ENCODE data around the gene NOP56. TPM values are rescaled to one million over a fixed set of nuclear protein-coding genes. Genes with fewer than 3 reads are reported as not detected.
"Not testable (repeated sequence)": the region's sequence is repeated elsewhere in the genome, so short reads cannot be mapped to it uniquely, and the experiment has no call there.

Gene NOP56
- total RNA-seq, 1 donor from 2014 or later: 110 TPM

GRCh38 chr20:2684817-2685216 lies 32.4 kb downstream of the NOP56 start:
- DNase-seq (ENCODE audit: low read depth): not testable (repeated sequence)

GRCh38 chr20:2687514-2687913 lies 35.1 kb downstream of the NOP56 start:
- DNase-seq (ENCODE audit: low read depth): no peak

GRCh38 chr20:2688041-2688591 lies 35.7 kb downstream of the NOP56 start:
- DNase-seq (ENCODE audit: low read depth): peak; percentile 4

- DNase-seq (ENCODE audit: low read depth): no peak
These were observed 37.8 kb downstream of the NOP56 start for GRCh38 chr20:2690213-2690612.

- DNase-seq (ENCODE audit: low read depth): no peak
These were observed 38.3 kb downstream of the NOP56 start for GRCh38 chr20:2690718-2691117.

GRCh38 chr20:2691127-2691526 lies 38.7 kb downstream of the NOP56 start:
- DNase-seq (ENCODE audit: low read depth): no peak

GRCh38 chr20:2691663-2692035 lies 39.2 kb downstream of the NOP56 start:
- DNase-seq (ENCODE audit: low read depth): no peak

GRCh38 chr20:2692036-2692885 lies 39.8 kb downstream of the NOP56 start, which contains the start of gene EBF4:
TSS of gene EBF4 (plus strand) at chr20:2692780. CDS start at chr20:2693646, 866 bp downstream.
- no peak for DNase-seq (ENCODE audit: low read depth)

GRCh38 chr20:2692886-2693285 lies 40.5 kb downstream of the NOP56 start:
- DNase-seq (ENCODE audit: low read depth): no peak

GRCh38 chr20:2693286-2694007 lies 41.0 kb downstream of the NOP56 start:
- DNase-seq (ENCODE audit: low read depth): no peak

GRCh38 chr20:2694008-2694471 lies 41.6 kb downstream of the NOP56 start:
- no peak for DNase-seq (ENCODE audit: low read depth)

GRCh38 chr20:2694519-2694918 lies 42.1 kb downstream of the NOP56 start:
- DNase-seq (ENCODE audit: low read depth): no peak

- DNase-seq (ENCODE audit: low read depth): no peak
These were observed 43.0 kb downstream of the NOP56 start for GRCh38 chr20:2695206-2695983.

- DNase-seq (ENCODE audit: low read depth): not testable (repeated sequence)
These were observed 43.6 kb downstream of the NOP56 start for GRCh38 chr20:2695984-2696525.

GRCh38 chr20:2696646-2697045 lies 44.2 kb downstream of the NOP56 start:
- no peak for DNase-seq (ENCODE audit: low read depth)

- DNase-seq (ENCODE audit: low read depth): no peak
These were observed 45.3 kb downstream of the NOP56 start for GRCh38 chr20:2697768-2698167.

- DNase-seq (ENCODE audit: low read depth): no peak
These were observed 45.9 kb downstream of the NOP56 start for GRCh38 chr20:2698186-2698817.

GRCh38 chr20:2698912-2699311 lies 46.5 kb downstream of the NOP56 start:
- no peak for DNase-seq (ENCODE audit: low read depth)

GRCh38 chr20:2699775-2700413 lies 47.5 kb downstream of the NOP56 start:
- no peak for DNase-seq (ENCODE audit: low read depth)

GRCh38 chr20:2700913-2701620 lies 48.6 kb downstream of the NOP56 start:
- DNase-seq (ENCODE audit: low read depth): no peak

Data from renal cortical epithelial cell (primary cell).